Left ventricle myocardium inferior (tissue), 1 donor: ENCODE measurements around the gene ELP6. TPM values are rescaled to one million over a fixed set of nuclear protein-coding genes. Genes with fewer than 3 reads are reported as not detected.

ENCODE experiments used
- DNase-seq: peaks from one replicate; pipeline ENCODE4 v3.0.0-alpha.2; 2020
- H3K27ac ChIP-seq: fragments of 200-600 bp; replicated peaks from 2 replicates; pipeline ENCODE4 v1.8.0; 2021
- H3K27me3 ChIP-seq: fragments of 200-600 bp; 2 replicates; pipeline ENCODE4 v1.8.0; 2021; ENCODE audit warnings: low read depth
- H3K36me3 ChIP-seq: fragments of 200-600 bp; 2 replicates; pipeline ENCODE4 v1.8.0; 2021
- H3K4me1 ChIP-seq: fragments of 200-600 bp; 2 replicates; pipeline ENCODE4 v1.8.0; 2021
- H3K4me3 ChIP-seq: fragments of 200-600 bp; 2 replicates; pipeline ENCODE4 v1.8.0; 2021; ENCODE audit warnings: mild to moderate bottlenecking, moderate library complexity
- H3K9me3 ChIP-seq: fragments of 200-600 bp; replicated peaks from 2 replicates; pipeline ENCODE4 v1.8.0; 2021
- intact Hi-C: fragments of 100-400 bp; cut with micrococcal nuclease; formaldehyde crosslinking; loops from one replicate; pipeline ENCODE4 v1.11.0; 2022
- total RNA-seq: library from RNA; stranded (reverse); fragmentation: NEBNext Ultra II Directional; extraction: Animal tissue kit (Norgen Biotek cat#: 25700); gene quantifications from one replicate; pipeline ENCODE4 v1.2.1, GENCODE V29; 2021
- TF ChIP-seq, protein P1 (sequence below): fragments of 200-600 bp; IDR thresholded peaks from 2 replicates; pipeline ENCODE4 v1.8.0; 2021; ENCODE audit warnings: antibody characterized with exemption, mild to moderate bottlenecking, borderline replicate concordance
- donor health status: DM: no; HTN: yes; CAD: no; lungs with severe emphysema.

Gene ELP6
- total RNA-seq, 1 donor from 2014 or later, result 20.4 TPM

DNA sequence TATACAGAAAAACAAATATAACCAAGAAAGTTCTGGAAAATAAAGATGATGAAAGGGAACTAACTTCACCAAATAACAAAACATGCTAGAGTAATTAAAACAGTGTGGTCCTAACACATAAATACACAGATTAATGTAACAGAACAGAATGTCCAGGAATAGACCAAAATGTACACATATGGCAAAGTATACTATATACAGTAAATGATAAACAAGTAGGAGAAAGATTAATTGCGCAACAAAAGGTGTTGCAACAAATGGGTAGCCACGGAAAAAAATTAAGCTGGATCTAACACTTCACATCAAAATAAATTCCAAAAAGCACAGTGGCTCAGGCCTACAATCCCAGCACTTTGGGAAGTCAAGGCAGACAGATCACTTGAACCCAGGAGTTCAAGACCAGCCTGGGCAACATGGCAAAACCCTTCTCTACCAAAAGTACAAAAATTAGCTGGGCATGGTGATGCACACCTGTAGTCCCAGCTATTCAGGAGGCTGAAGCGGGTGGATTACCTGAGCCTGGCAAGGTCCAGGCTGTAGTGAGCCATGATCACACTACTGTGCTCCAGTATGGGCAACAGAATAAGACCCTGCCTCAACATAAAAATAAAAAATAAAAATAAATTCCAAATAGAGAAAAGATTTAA is 57.6 kb downstream of the ELP6 start:
- intact Hi-C loops, result no loop called here

DNA sequence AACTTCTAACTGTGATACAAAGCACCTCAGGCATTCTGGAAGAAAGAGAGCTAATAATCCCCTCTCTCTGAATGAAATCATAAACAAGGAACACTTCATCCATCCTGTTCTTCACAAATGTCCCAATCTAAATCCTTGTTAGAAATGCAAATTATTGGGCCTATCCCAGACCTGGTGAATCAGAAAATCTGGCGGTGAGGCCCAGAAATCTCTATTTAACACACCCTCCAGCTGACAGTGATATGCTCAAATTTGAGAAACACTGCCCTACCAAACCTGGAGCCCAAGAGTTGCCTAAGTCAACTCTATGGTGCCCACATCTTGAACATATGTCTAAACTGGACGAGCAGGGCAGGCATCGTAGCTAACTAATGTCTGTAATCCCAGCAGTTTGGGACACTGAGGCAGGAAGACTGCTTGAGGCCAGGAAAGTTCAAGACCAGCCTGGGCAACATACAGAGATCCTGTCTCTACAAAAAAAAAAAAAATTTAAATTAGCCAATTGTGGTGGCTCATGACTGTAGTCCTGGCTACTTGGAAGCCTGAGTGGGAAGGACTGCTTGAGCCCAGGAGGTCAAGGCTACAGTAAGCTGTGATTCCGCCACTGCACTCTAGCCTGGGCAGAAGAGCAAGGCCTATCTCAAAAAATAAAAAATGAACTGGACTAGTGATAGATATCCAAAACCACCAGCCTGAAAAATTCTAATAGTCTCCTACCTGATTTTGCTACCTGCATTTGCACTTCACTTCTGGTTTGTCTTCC is 60.9 kb downstream of the ELP6 start:
- Histone ChIP-seq H3K27me3 (no peaks in the 10 kb centered on the region), H3K4me3 (no peak overlapping the region), H3K36me3 (no peaks in the 10 kb centered on the region), H3K4me1 (peaks cover 25% of the 10 kb centered on the region), H3K9me3 (peaks cover 5% of the 10 kb centered on the region), H3K27ac (no peak overlapping the region)
- TF ChIP-seq, protein P1, sequence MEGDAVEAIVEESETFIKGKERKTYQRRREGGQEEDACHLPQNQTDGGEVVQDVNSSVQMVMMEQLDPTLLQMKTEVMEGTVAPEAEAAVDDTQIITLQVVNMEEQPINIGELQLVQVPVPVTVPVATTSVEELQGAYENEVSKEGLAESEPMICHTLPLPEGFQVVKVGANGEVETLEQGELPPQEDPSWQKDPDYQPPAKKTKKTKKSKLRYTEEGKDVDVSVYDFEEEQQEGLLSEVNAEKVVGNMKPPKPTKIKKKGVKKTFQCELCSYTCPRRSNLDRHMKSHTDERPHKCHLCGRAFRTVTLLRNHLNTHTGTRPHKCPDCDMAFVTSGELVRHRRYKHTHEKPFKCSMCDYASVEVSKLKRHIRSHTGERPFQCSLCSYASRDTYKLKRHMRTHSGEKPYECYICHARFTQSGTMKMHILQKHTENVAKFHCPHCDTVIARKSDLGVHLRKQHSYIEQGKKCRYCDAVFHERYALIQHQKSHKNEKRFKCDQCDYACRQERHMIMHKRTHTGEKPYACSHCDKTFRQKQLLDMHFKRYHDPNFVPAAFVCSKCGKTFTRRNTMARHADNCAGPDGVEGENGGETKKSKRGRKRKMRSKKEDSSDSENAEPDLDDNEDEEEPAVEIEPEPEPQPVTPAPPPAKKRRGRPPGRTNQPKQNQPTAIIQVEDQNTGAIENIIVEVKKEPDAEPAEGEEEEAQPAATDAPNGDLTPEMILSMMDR, result no peak
- DNase-seq, result no peak
- intact Hi-C loops, result no loop called here

More for the DNA sequence above, 57.6 kb downstream of the ELP6 start:
- TF ChIP-seq, protein P1, result no peak
- no peak overlapping the region for H3K4me3 ChIP-seq
- peaks cover 27% of the 10 kb centered on the region for H3K4me1 ChIP-seq
- no peaks in the 10 kb centered on the region for H3K36me3 ChIP-seq
- H3K9me3 ChIP-seq, result peaks cover 12% of the 10 kb centered on the region
- no peak for DNase-seq
- H3K27me3 ChIP-seq, result no peaks in the 10 kb centered on the region
- H3K27ac ChIP-seq, result no peak overlapping the region

Other genes starting within 250 kb of the ELP6 start
- gene KIF9, start 230.9 kb downstream of the ELP6 start, total RNA-seq, result 13.5 TPM
- gene KLHL18, start 230.8 kb downstream of the ELP6 start, total RNA-seq, result 54.7 TPM
- gene PTPN23, start 132.7 kb downstream of the ELP6 start, total RNA-seq, result 20.0 TPM
- gene SCAP, start 37.8 kb downstream of the ELP6 start, total RNA-seq, result 43.1 TPM
- gene CSPG5, start 65.2 kb upstream of the ELP6 start, total RNA-seq, result 0.22 TPM